ENCODE results near the gene TMEM116. TPM values are rescaled to one million over a fixed set of nuclear protein-coding genes. Genes with fewer than 3 reads are reported as not detected.

Gene TMEM116
- total RNA-seq, 1 donor from 2014 or later = 28.4 TPM

DNA sequence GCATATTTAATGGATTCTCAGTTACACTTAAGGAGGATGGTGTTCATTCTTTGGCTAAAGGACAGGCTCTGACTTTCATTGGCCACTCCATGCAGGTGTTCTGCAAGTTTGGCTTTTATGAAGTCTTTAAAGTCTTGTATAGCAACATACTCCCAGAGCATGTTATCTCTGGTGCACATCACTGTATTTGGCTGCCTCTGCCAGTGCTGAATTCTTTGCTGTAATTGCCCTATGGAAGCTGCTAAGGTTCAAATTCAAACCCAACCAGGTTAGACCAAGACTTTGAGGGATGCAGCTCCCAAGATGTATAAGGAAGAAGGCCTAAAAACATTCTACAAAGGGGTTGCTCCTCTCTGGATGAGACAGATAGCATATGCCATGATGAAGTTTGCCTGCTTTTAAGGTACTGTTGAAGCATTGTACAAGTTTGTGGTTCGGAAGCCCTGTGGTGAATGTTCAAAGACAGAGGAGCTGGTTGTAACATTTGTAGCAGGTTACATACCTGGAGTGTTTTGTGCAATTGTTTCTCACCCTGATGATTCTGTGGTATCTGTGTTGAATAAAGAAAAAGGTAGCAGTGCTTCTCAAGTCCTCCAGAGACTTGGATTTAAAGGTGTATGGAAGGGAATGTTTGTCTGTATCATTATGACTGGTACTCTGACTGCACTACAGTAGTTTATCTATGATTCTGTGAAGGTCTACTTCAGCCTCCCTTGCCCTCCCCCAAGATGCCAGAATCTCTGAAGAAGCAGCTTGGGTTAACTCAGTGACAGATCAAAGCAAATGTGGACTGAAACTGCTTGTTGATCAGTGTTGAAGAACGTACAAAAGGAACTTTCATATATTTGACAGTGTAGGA is 19.4 kb downstream of the TMEM116 start:
- no peaks in the 10 kb centered on the region for H3K9me3 Mint-ChIP-seq
- H3K9ac ChIP-seq = no peak overlapping the region
- TF ChIP-seq EZH2 (IDR thresholded peaks at IDR 0.05) = no peak
- TF ChIP-seq CTCF (IDR thresholded peaks at IDR 0.05) = no peak
- no peak for TF ChIP-seq EZH2phosphoT487 (IDR thresholded peaks at IDR 0.05)
- H3K27ac ChIP-seq = no peak overlapping the region
- H3K4me1 Mint-ChIP-seq = no peaks in the 10 kb centered on the region
- no peaks in the 10 kb centered on the region for H3K27me3 Mint-ChIP-seq (ENCODE audit: insufficient read depth, low read depth)
- no peaks in the 10 kb centered on the region for H3F3A ChIP-seq (ENCODE audit: low read depth)
- DNase-seq (ENCODE audit: low spot score) = no peak
- no peak overlapping the region for H2AFZ ChIP-seq (replicated peaks)
- no peaks in the 10 kb centered on the region for H3K79me2 ChIP-seq (ENCODE audit: low read depth)
- H3K27me3 ChIP-seq = no peaks in the 10 kb centered on the region
- no peaks in the 10 kb centered on the region for H3K4me1 ChIP-seq
- no peak overlapping the region for H3K27ac Mint-ChIP-seq
- no peaks in the 10 kb centered on the region for H3K36me3 ChIP-seq
- H3K4me3 ChIP-seq = no peak overlapping the region
- H4K20me1 ChIP-seq (ENCODE audit: low read depth) = no peaks in the 10 kb centered on the region
- no peak overlapping the region for H3K4me2 ChIP-seq
- no peaks in the 10 kb centered on the region for H3K9me3 ChIP-seq (ENCODE audit: low read depth)
- peaks cover 10% of the 10 kb centered on the region for H3K36me3 Mint-ChIP-seq
- H3K4me3 Mint-ChIP-seq = no peak overlapping the region

GRCh38 chr12:111992464-111992863 is 20.5 kb downstream of the TMEM116 start:
- no peaks in the 10 kb centered on the region for H3K9me3 Mint-ChIP-seq
- H2AFZ ChIP-seq (replicated peaks) = no peak overlapping the region
- no peak overlapping the region for H3K4me3 ChIP-seq
- no peaks in the 10 kb centered on the region for H3K4me1 ChIP-seq
- no peak for DNase-seq (ENCODE audit: low spot score)
- no peaks in the 10 kb centered on the region for H4K20me1 ChIP-seq (ENCODE audit: low read depth)
- H3K36me3 ChIP-seq = no peaks in the 10 kb centered on the region
- no peaks in the 10 kb centered on the region for H3K27me3 Mint-ChIP-seq (ENCODE audit: insufficient read depth, low read depth)
- no peaks in the 10 kb centered on the region for H3F3A ChIP-seq (ENCODE audit: low read depth)
- H3K9me3 ChIP-seq (ENCODE audit: low read depth) = no peaks in the 10 kb centered on the region
- TF ChIP-seq EZH2phosphoT487 (IDR thresholded peaks at IDR 0.05) = no peak
- H3K27me3 ChIP-seq = no peaks in the 10 kb centered on the region
- no peaks in the 10 kb centered on the region for H3K4me1 Mint-ChIP-seq
- H3K27ac Mint-ChIP-seq = no peak overlapping the region
- no peaks in the 10 kb centered on the region for H3K79me2 ChIP-seq (ENCODE audit: low read depth)
- peaks cover 13% of the 10 kb centered on the region for H3K36me3 Mint-ChIP-seq
- H3K27ac ChIP-seq = no peak overlapping the region
- H3K4me2 ChIP-seq = no peak overlapping the region
- no peak overlapping the region for H3K4me3 Mint-ChIP-seq
- H3K9ac ChIP-seq = no peak overlapping the region

DNA sequence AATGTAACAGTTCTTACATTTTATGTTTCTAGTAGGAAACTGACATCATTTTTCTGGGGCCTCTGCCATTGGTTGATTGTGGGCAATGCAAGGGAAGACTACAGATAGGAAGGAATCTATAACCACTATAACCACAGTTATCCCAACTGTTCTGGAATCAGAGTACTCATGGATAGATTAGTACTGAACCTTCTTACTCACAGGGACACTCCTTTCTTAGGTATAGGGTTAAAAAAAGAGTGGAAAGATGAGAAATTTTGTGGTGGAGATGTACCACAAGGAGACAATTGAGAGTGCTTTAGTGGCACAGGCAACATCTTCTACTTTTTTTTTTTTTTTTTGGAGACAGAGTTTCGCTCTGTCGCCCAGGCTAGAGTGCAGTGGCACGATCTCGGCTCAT is 21.0 kb downstream of the TMEM116 start:
- Histone ChIP-seq H3K4me3 (no peak overlapping the region), H3K4me1 (no peaks in the 10 kb centered on the region), H3K36me3 (no peaks in the 10 kb centered on the region), H3K9me3 (ENCODE audit: low read depth) (no peaks in the 10 kb centered on the region), H4K20me1 (ENCODE audit: low read depth) (no peaks in the 10 kb centered on the region), H3K27ac (no peak overlapping the region), H3K4me2 (no peak overlapping the region), H2AFZ (replicated peaks) (no peak overlapping the region), H3F3A (ENCODE audit: low read depth) (no peaks in the 10 kb centered on the region), H3K27me3 (no peaks in the 10 kb centered on the region), H3K79me2 (ENCODE audit: low read depth) (no peaks in the 10 kb centered on the region), H3K9ac (no peak overlapping the region)
- Mint-ChIP-seq H3K36me3 (peaks cover 13% of the 10 kb centered on the region), H3K9me3 (no peaks in the 10 kb centered on the region), H3K27ac (no peak overlapping the region), H3K4me1 (no peaks in the 10 kb centered on the region), H3K27me3 (ENCODE audit: insufficient read depth, low read depth) (no peaks in the 10 kb centered on the region), H3K4me3 (no peak overlapping the region)
- no peak for DNase-seq (ENCODE audit: low spot score)
- TF ChIP-seq EZH2 (IDR thresholded peaks at IDR 0.05) = no peak
- no peak for TF ChIP-seq EZH2phosphoT487 (IDR thresholded peaks at IDR 0.05)
- no peak for TF ChIP-seq CTCF (IDR thresholded peaks at IDR 0.05)

- Mint-ChIP-seq H3K36me3 (peaks cover 13% of the 10 kb centered on the region), H3K27ac (no peak overlapping the region), H3K4me3 (no peak overlapping the region), H3K4me1 (no peaks in the 10 kb centered on the region), H3K9me3 (no peaks in the 10 kb centered on the region), H3K27me3 (ENCODE audit: insufficient read depth, low read depth) (no peaks in the 10 kb centered on the region)
- Histone ChIP-seq H2AFZ (replicated peaks) (no peak overlapping the region), H3K9ac (no peak overlapping the region), H3K9me3 (ENCODE audit: low read depth) (no peaks in the 10 kb centered on the region), H3K27ac (no peak overlapping the region), H3K4me3 (no peak overlapping the region), H3F3A (ENCODE audit: low read depth) (no peaks in the 10 kb centered on the region), H4K20me1 (ENCODE audit: low read depth) (no peaks in the 10 kb centered on the region), H3K27me3 (no peaks in the 10 kb centered on the region), H3K4me2 (no peak overlapping the region), H3K79me2 (ENCODE audit: low read depth) (no peaks in the 10 kb centered on the region), H3K4me1 (no peaks in the 10 kb centered on the region), H3K36me3 (no peaks in the 10 kb centered on the region)
- no peak for TF ChIP-seq EZH2 (IDR thresholded peaks at IDR 0.05)
- TF ChIP-seq CTCF (IDR thresholded peaks at IDR 0.05) = no peak
- TF ChIP-seq EZH2phosphoT487 (IDR thresholded peaks at IDR 0.05) = no peak
- no peak for DNase-seq (ENCODE audit: low spot score)
Measured at GRCh38 chr12:111991535-111991934, 21.4 kb downstream of the TMEM116 start.

Data from neural progenitor cell (in vitro differentiated cells).